ENCODE data around the gene SLAMF1.

GRCh38 chr1:160626509-160627342, 20.1 kb downstream of the SLAMF1 start:
- TF ChIP-seq CTCF (IDR thresholded peaks at IDR 0.05) (no peak), EP300 (IDR thresholded peaks at IDR 0.05) (no peak)

Measured in upper lobe of left lung (tissue), 4 donors.